Thyroid gland (tissue), 4 donors: Measurements from ENCODE around the gene PAPOLG.

ENCODE experiments used
- CTCF ChIP-seq, 6 experiments: fragments of 200-600 bp in 3 of 6; fragments of 450-650 bp in 3 of 6; sonication (generic) in 3 of 6; IDR thresholded peaks; one replicate each; pipeline ENCODE4 v1.5.1; 2016 to 2019; ENCODE audit warnings: antibody characterized with exemption in 6 of 6, mild to moderate bottlenecking in 2 of 6, inconsistent platforms in 1 of 6, moderate library complexity in 1 of 6
- POLR2A ChIP-seq, 2 donors: fragments of 450-650 bp; IDR thresholded peaks; one replicate each; pipeline ENCODE4 v1.6.1; 2017; ENCODE audit warnings: antibody characterized with exemption in 2 of 2, mild to moderate bottlenecking in 2 of 2, moderate library complexity in 1 of 2

GRCh38 chr2:60832621-60833020 is 76.6 kb downstream of the PAPOLG start:
- TF ChIP-seq CTCF (IDR thresholded peaks at IDR 0.05) (no peak), POLR2A (IDR thresholded peaks at IDR 0.05) (no peak)
